NCI-H2227 treated with DMSO at 0.1 percent for 48 hours (cell line): ENCODE results near the gene SRPK3.
"Not testable (repeated sequence)": the region's sequence is repeated elsewhere in the genome, so short reads cannot be mapped to it uniquely, and the experiment has no call there.

Experiments
- DNase-seq: peaks from one replicate; lab custom pipeline; 2025; lab: John Stamatoyannopoulos, UW

The SRPK3 gene

DNA sequence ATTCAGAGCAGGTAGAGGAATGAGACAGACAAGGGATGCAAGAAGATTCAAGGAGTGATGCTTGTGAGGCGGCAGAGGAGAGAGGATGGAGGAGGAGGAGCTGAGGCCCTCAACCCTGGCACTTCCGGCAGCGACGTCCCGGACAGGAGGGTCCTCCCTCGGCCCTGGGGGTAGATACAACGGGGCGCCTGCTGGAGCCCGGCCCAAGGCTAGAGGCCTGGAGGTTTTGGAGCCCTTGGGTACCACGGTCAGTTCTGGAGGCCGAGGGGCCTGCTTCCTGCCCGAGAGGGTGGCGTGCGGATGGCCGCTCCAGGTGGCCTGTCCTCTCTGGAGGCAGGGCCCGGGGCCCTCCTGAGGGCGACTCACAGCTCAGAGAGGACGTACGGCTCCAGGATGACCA lies 27.1 kb downstream of the SRPK3 start:
- DNase-seq = no peak

DNA sequence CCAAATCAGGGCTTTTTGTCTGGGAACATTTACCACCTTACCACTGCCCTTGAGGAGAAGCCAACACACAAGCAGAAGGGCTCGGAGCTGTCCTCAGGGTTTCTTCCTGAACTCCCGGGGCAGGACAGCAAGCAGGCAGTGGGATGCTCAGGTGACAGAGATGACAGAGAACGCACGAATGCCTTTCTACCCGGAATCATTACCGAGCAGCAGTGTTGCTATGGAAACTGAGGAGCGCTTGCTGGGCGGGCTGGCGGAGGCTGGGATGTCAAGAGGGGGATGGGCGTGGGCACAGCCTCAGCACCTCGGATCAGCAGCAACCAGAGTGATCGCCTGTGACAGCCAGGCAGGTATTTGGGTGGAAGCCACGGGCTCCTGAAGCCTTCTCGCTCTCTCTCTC lies 31.4 kb downstream of the SRPK3 start:
- peak; percentile 58 for DNase-seq

DNA sequence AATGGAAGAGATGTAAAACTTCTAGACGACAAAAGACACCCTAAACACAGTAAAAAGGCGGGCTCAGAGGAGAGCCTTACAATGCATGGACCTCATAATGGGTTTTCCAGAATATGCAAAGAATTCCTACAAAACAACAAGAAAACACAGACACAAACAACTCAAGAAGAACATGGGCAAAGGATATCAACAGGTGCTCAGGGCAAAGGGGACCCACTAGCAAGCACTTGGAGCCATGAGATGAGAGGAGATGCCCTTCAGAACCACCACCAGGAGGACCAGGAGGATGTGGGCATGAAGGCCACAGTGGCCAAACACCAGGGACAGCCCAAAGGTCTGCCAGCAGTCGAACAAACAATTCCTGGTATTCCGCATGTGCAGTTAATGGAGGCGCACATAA lies 32.3 kb downstream of the SRPK3 start:
- no peak for DNase-seq

DNA sequence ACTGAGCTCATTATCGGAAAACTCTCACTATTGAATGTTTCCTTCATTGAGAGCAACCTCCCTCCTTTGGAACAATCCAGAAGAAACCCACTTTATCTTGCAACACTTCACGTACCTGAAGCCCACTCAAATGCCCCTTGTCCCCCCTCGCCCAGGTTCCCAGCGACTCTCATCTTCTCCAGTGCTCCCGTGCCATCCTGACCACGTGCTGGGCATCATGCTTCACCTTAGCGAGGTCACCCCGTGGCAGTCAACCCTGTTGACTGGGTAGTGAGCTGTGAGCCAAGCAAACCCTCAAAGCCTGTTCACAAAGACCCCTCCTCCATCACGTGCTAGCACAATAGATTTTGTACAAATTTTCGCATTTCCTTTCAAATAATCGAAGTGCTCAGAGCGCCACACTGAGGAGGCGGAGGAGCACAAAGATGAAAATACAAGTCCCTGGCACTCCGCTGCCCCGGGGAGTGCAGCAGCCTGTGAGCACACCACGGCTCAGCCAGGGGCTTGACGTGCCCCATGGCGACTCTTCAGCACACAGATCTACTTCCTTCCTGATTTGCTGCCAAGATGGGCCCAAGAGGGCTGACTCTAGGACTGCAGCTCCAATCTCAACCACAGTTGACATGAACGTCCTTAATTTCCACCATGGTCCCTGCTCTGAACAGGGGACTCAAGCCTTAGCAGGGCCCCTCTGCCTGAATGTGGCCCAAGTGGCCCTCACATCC lies 33.9 kb downstream of the SRPK3 start:
- no peak for DNase-seq

DNA sequence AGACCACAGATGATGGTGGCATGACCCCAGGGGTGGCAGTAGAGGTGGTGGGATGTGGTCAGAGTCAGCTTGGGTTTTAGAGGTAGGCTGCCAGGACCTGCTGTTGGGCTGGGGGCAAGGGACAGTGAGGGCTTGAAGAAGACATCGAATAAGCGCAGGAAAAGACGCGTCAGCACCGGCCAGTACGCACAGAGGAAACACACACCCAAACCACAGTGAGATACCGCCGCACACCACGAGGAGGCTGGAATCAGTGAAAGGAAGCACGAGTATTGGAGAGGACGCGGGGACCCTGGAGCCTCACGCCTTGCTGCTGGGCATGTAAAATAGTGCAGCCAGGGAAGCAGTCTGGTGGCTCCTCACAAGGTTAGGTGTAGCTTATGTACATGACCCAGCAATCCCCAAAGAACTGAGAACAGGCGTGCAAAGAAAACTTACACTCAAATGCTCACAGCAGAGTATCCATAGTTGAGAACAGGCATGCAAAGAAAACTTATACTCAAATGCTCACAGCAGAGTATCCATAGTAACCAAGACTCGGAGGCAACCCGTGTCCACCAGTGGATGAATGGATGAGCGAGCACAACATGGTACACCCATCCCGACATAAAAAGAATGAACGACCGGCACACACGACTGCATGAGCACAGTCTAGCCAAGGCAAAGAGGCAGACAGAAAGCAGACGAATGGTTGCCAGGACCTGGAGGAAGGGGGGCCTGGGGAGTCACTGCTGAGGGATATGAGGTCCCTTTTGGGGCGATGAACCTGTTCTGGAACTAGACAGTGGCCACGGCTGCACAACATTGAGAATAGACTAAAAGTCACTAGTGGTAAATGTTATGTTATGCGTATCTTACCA lies 36.2 kb downstream of the SRPK3 start:
- DNase-seq = no peak

DNA sequence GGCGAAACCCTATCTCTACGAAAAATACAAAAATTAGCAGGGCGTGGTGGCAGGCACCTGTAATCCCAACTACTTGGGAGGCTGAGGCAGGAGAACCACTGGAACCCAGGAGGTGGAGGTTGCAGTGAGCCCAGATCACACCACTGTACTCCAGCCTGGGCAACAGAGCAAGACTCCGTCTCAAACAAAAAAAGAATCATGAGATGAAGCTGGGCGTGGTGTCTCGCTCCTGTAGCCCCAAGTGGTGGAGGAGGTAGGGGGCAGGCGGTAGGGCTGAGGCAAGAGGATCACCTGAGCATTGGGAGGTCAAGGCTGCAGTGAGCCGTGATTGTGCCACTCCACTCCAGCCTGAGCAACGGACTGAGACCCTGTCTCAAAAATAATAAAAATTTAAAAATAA lies 37.2 kb downstream of the SRPK3 start:
- not testable (repeated sequence) for DNase-seq

DNA sequence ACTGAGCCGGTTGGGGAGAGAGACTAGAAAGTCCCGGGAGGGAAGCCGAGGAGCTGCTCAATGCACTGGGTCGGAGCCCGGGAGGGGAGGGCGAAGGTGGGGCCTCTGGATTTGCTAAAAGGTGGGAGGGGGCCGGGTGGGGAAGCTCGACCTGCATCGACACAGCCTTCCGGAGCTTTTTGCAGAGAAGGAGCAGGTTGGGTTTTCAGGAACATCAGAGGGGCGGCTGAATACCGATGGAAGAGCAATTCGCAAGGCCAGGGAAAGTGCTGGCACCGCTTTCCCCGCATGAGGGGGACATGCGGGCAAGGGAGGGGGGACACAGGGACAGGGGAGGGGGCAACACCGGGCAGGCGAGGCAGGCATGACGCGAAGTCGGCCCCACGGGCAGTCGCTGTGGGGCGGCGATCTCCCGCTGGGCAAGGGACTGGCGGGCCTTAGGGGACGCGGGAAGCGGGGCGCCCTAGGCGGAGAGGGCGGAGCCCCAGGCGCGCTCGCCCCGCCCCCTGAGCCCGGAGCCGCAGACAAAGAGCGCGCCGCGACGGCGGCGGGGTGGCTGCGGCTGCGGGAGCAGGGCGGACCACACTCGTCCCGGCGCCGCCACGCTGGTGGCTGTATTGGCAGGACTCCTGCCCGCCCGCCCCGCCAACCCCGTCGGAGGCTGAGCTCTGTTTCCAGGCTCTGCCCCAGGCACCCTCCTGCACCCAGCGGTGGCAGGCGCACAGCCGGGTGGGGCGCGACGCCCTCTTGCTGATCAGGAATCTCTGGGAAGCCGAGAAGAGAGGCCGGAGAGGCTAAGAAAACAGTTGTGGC lies 37.9 kb downstream of the SRPK3 start:
- DNase-seq = peak; percentile 46

DNA sequence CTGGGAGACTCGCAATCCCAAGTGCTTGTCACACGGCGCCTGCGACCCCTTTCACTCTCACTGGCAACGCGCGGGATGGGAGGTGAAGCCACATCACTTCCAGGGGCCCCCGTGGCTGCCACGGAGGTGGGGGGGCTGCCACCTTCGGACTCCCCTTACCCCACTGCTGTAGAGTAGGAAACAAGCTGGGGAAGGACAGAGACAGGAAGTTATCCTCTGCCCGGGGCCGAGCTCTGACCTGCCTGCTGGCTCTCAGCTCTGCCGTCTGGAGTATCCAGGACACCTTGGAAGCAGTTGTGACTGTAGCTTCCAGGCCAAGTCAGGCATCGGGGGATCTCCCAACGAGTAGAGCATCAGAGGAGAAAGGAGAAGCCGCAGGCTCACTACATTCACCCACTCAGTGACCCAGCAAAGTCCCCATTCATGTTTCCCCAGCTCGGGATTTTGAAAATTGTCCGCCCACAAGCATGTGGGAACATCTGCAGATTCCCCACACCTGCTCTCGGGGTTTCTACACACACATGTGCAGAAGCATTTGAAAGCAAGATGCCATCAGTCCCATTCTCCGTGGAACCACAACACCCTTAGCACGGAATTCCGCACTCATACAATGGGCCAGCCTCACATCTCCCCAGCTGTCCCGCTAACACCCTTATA lies 38.7 kb downstream of the SRPK3 start:
- no peak for DNase-seq

DNA sequence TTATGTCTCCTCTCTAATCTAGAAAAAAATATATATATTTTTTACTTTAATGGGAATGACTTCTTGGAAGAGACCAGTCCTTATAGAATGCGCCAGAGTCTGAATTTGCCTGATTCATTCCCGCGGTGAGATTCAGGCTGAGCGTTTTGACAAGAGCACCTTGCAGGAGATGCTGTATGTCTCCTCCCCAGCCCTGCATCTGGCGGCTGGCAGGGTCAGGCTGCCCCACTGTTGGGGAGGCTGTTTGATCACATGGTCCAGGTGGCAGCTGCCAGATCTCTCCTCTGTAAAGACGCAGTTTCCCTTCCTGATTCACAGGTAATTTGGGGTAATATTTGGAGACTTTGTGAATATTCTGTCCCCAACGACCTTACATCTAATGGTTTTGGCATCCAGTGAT lies 39.8 kb downstream of the SRPK3 start:
- DNase-seq = peak; percentile 45

DNA sequence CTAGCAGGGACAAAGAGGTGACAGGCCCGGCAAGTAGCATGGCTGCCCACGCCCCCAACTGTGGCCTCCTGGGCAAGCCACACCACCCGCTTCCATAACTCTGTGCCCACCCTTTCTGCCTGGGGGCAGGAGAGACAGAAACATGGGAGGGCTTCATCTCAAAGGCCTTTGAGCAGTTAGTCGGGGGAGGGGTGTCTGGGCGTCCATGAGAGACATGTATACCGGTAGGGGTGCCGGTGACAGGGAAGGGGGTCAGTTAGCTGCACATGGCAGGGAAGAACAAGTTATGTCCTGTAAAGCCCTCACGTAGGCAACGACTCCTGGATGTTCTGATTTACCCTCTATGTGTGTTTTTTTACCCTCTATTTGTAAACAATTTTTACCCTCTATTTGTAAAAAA lies 40.2 kb downstream of the SRPK3 start:
- DNase-seq = no peak

DNA sequence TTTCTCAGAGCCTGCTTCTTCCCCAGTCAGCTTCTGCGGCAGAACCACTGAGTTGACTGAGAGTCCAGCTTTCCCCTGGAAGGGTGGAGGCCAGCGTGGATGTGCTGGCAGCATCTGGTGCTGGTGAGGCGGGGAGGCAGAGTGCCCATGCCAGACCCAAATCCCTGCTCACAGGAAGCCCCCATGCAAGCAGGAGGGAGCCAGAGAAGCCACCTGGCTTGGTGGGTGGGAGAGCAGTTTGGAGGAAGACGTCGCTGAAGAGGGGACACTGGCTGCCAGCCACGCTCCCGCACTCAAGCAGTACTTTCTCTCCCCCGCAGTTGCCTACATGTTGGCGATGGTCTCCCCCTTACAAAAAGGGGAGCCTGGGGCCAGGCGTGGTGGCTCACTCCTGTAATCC lies 43.5 kb downstream of the SRPK3 start:
- DNase-seq = no peak

DNA sequence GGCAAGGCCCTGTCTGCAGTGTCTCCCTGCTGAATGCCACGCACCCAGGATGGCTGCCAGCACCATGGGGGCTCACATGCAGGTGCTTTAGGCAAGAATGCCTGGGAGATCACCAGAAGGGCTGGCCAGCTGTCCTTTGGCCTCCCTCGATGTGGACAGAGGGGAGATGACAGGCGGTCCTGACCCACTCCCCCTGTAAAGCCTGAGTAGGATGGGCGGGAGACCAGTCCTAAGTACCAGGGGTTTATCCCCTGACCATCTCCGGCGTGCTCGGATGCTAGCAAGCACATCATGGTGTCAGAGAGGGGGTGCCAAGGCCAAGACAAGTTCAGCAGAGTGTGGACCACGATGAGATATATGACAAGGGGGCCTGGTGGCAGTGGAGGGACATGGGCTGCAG lies 44.2 kb downstream of the SRPK3 start:
- DNase-seq = no peak

DNA sequence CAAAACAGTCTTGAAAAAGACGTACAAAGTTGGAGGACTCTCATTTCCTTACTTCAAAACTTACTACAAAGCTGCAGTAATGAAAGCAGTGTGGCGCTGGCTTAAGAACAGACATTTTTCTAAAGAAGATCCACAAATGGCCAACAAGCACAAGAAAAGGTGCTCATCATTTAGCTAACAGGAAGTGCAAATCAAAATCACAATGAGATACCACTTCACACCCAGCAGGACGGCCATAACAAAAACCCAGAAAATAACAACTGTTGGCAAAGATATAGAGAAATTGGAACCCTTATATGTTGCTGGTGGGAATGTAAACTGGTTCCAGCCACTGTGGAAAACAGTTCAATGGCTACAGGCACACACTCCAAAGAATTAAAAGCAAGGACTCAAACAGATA lies 46.2 kb downstream of the SRPK3 start:
- DNase-seq = no peak

DNA sequence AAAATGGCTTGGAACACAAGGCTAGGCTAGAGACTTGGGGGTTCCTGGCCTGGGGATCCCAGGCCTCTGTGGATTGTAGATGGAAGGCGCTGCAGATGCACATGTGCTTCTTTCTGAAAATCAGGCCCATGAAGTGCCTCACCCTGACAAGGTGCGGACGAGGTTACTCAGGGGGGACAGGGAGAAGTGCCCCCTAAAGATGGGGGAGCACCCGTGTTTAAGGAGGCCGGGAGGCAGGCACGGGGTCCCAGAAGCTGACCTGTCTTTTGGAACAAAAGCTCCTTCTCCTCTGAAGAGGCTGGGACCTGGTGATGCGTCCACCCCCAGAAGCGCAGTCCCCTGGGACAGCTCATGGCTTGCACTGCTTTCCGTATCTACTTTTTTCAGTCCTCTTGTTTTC lies 47.1 kb downstream of the SRPK3 start:
- no peak for DNase-seq

DNA sequence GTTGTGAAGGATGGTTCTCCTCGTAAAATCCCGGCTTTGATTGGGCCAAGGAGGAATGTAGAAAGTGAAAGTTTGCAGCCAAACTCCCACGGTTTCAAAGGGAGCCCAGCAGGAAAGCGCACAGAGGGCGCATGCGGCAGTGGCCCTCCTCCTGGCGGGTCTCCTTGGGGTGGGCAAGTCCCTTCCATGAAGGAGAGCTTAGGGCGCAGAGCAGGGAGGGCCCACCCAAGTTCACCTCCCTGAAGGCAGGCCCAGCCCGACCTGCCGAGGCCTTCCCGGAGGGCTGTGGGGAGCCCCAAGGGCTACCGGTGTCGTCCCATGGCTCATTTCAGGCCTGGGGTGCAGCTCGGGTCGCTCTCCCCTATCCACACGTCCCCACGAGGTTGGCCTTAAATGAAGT lies 47.5 kb downstream of the SRPK3 start:
- no peak for DNase-seq

DNA sequence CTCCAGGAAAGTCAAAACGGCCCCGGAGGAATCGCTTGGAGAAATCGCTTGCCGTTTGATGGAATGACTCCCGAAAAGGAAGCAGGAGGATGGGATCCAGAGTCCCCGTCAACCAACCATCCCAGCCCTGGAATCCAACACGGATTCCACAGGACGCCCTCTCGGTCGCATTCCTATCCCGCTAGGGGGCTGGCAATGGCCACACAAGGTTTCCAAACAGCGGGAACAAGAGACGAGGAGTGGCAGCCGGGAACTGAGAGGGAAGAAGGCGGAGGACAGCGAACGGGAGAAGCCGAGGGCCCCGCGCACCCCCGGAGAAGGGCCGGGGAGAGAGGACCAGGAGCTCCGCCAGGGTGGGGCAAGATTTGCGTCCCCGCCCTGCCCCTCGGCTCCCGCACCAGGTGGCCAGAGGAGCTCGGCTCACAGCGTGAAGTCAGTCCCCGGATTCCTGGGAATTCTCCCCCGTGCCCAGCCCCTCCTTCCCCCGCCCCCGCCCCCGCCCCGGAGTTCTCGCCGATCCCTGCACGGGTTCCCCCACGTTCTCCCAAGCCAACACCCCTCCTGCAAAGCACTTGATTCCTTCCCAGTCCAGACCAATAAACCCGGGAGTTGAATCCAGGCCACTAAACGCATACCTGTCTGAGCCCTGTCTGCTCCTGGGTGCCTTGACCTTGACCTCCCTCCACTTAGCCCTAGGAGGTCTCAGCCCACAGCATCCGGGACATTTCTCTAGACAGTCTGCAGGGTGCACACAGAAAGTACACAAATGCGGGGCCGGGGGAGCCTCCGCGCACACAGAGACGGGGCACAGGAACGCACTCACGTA lies 48.1 kb downstream of the SRPK3 start:
- no peak for DNase-seq

DNA sequence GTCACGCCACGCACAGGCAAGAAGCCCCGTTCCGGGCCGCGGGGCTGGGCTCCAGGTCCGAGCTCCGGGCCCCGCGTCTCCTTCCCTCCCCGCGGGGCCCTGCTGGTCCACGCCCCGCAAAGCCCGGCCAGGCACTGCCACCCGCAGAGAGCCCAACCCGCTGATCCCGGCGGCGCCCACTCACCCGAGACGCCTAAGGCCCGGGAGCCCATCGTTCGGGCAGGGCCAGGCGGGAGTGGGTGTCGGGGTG lies 48.6 kb downstream of the SRPK3 start:
- DNase-seq = no peak

DNA sequence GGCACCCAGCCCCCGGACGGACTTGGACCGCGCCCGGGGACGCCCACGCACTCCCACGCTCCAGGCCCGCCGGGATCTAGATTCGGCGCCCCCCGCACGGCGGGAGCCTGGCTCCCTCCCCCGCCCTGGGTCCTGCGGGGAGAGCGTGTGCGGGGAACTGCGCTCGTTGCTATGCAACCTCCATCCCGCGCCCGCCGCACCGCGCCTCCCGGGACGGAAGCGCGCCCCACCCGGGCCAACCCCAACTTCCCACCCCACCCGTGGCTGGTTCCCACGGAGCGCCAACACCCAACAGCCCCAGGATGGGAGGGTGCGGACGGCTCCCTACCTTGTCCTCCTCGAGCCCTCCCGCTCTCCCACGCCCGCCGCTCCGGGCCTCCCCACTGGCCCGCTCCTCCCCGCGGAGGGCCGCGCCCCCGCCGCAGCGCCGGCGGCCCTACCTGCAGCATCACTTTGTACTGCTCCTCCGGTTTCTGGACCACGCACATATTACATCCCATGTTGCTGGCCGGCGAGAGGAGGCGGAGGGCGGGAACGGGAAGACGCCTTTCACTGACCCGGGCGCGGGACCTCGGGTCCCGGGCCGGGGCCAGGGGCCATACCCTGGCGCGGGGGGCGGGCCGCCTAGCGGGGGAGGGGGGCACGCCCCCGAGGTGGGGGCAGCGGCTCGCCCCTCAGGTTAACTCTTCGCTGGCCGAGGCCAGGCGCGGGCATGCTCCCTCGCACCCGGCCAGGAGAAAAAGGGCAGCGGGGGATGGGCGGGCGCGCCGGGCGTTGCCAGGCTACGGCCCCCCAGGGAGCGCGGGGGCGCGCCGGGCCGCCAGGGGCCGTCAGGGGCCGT lies 49.2 kb downstream of the SRPK3 start, which contains the start of gene PDZD4:
TSS of gene PDZD4 (minus strand) at position 746 of the 841 bp plus-strand sequence. CDS start at position 500, 246 bp downstream.
- DNase-seq = no peak

DNA sequence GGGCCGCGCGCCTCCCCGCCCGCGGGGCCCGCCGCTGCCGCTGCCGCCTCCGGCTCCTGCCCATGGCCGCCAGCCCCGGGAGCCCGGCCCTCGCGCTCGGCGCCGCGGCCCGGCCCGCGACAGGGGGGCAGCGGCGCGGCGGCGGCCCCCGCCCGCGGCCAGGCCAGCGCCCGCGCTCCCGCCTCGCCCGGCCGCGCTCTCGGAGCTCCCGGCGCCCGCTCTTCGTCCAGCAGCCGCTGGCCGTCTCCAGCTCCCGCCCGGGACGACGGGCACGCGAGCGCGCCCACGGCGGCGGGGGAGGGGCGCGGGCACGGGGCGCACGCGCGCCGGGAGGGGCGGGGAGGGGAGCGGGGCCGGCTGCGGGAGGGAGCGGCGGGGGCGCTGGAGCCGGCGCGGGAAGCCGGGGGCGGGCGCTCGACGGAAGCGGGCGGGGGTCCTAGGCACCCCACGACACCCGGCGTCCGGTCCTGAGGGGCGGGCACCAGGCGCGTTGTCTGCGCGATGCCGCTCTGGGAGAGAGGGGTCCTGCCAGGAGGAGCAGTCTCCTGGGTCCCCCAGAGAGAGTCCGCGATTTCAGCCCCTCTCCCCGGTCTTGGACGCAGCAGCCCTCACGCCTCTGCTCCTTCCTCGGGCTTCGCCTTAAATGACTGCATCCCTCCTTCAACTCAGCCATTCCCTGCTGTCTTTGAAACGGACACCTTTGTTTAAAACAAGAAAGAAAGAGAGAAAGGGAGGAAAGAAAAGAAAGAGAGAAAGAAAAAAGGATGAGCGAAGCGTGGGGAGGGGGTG lies 50.0 kb downstream of the SRPK3 start:
- no peak for DNase-seq
